ENCODE data around the gene METTL16. TPM values are rescaled to one million over a fixed set of nuclear protein-coding genes. Genes with fewer than 3 reads are reported as not detected.

Gene METTL16
- total and polyA plus RNA-seq, 2 donors from 2014 or later, result 18.0 to 37.2 TPM

- H3K4me1 ChIP-seq (ENCODE audit: control insufficient read depth in 2 of 3, insufficient read depth in 2 of 3, low read depth in 1 of 3, low read length in 3 of 3), result peaks cover 9 to 48% (median 44%) of the 10 kb centered on the region in 3 donors
- no peaks in the 10 kb centered on the region for H3K27me3 ChIP-seq (ENCODE audit: control insufficient read depth, insufficient read depth, low read length)
- peak overlapping the region; percentile 75 to 98 (median 80) for H3K4me3 ChIP-seq (ENCODE audit: low read length in 3 of 3)
- no peaks in the 10 kb centered on the region for H3K36me3 ChIP-seq (ENCODE audit: control insufficient read depth in 2 of 3, insufficient read depth in 3 of 3, low read length in 3 of 3)
- TF ChIP-seq CTCF (IDR thresholded peaks at IDR 0.05; ENCODE audit: borderline replicate concordance, extremely low read depth, insufficient read depth), result no peak
- H3K27ac ChIP-seq (ENCODE audit: low read depth in 2 of 2, low read length in 2 of 2), result peak overlapping the region; percentile 99 to 100
- H3K9ac ChIP-seq (ENCODE audit: low read length in 3 of 3), result peak overlapping the region; percentile 55 to 86 (median 81)
- H3K9me3 ChIP-seq (ENCODE audit: control insufficient read depth in 2 of 3, insufficient read depth in 1 of 3, low read length in 3 of 3), result no peaks in the 10 kb centered on the region
- FAIRE-seq (no peak), DNase-seq (peak; percentile 61 to 91 (median 86))
- intact Hi-C loops (cut with DNase I), result no loop called here
Measured at GRCh38 chr17:2398655-2399571, 112.8 kb downstream of the METTL16 start.

- DNase-seq, result peak in 1 of 5 donors; percentile 54
- H3K9ac ChIP-seq (ENCODE audit: low read length in 3 of 3), result peak overlapping the region; percentile 1 to 65 (median 8)
- intact Hi-C loops (cut with DNase I), result no loop called here
- H3K9me3 ChIP-seq (ENCODE audit: control insufficient read depth in 2 of 3, insufficient read depth in 1 of 3, low read length in 3 of 3), result no peaks in the 10 kb centered on the region
- TF ChIP-seq CTCF (IDR thresholded peaks at IDR 0.05; ENCODE audit: borderline replicate concordance, extremely low read depth, insufficient read depth), result no peak
- H3K36me3 ChIP-seq (ENCODE audit: control insufficient read depth in 2 of 3, insufficient read depth in 3 of 3, low read length in 3 of 3), result no peaks in the 10 kb centered on the region
- FAIRE-seq, result no peak
- peak overlapping the region; percentile 97 to 100 for H3K27ac ChIP-seq (ENCODE audit: low read depth in 2 of 2, low read length in 2 of 2)
- peaks cover 9 to 48% (median 44%) of the 10 kb centered on the region in 3 donors for H3K4me1 ChIP-seq (ENCODE audit: control insufficient read depth in 2 of 3, insufficient read depth in 2 of 3, low read depth in 1 of 3, low read length in 3 of 3)
- peak overlapping the region in 2 of 3 donors; percentile 46 to 53 for H3K4me3 ChIP-seq (ENCODE audit: low read length in 3 of 3)
- H3K27me3 ChIP-seq (ENCODE audit: control insufficient read depth, insufficient read depth, low read length), result no peaks in the 10 kb centered on the region
Measured at GRCh38 chr17:2398182-2398581, 113.5 kb downstream of the METTL16 start.

DNA sequence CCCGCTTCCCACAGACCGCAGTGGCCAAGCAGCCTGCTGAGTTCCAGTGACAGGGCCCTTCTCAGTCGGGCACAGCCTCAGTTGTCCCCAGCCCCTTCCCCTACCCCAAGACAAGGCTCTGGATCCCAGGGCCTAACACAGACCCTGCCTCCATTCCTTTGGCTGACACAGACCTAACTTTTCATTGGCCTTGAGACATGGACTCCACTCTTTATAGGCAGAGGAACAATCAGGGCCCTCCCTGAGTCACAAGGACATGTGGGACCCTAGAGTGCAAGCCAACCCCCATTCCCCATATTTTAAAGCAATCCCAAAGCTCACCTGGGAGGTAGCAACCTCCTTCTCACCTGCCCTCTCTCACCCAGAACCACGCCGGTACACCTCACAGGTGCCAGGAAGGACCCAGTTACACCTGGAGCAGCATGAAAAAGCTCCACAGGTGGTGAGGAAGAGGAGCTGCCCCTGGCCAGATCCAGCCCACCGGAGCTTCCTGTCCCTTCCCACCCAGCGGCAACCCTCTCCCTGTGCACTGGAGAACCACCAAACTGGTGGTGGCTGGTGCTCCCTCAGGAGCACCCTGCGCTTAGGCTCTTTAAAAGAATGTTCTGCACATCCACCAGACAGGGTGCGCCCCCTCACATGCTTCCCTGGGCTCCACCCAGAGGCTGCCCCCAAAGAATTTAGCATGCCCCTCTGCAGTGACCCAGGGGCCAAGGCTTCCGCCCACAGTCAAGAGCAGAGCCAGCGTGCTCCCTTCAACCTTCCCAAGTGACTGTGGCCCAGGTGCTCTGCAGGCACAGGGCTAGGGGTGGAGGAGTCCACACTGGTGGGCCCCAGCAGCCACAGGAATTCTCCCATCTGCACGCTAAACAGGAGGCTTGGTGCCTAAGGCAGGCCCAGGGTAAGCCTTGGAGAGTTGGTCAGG lies 114.2 kb downstream of the METTL16 start:
- H3K27ac ChIP-seq (ENCODE audit: low read depth in 2 of 2, low read length in 2 of 2), result peak overlapping the region; percentile 97 to 100
- H3K9ac ChIP-seq (ENCODE audit: low read length in 3 of 3), result peak overlapping the region in 1 of 3 donors; percentile 65
- intact Hi-C loops (cut with DNase I), result no loop called here
- H3K9me3 ChIP-seq (ENCODE audit: control insufficient read depth in 2 of 3, insufficient read depth in 1 of 3, low read length in 3 of 3), result no peaks in the 10 kb centered on the region
- no peak for FAIRE-seq
- no peaks in the 10 kb centered on the region for H3K27me3 ChIP-seq (ENCODE audit: control insufficient read depth, insufficient read depth, low read length)
- H3K36me3 ChIP-seq (ENCODE audit: control insufficient read depth in 2 of 3, insufficient read depth in 3 of 3, low read length in 3 of 3), result no peaks in the 10 kb centered on the region
- peaks cover 9 to 44% (median 43%) of the 10 kb centered on the region in 3 donors for H3K4me1 ChIP-seq (ENCODE audit: control insufficient read depth in 2 of 3, insufficient read depth in 2 of 3, low read depth in 1 of 3, low read length in 3 of 3)
- DNase-seq, result peak in 2 of 5 donors; percentile 65 to 74
- no peak for TF ChIP-seq CTCF (IDR thresholded peaks at IDR 0.05; ENCODE audit: borderline replicate concordance, extremely low read depth, insufficient read depth)
- H3K4me3 ChIP-seq (ENCODE audit: low read length in 3 of 3), result peak overlapping the region in 1 of 3 donors; percentile 46

Data from kidney (tissue), 14 donors.